ENCODE measurements around the gene EMC1.

EMC1 gene

GRCh38 chr1:19205845-19206244 is 45.5 kb downstream of the EMC1 start:
- Histone ChIP-seq H3K9me3 (ENCODE audit: control insufficient read depth in 2 of 2, low read length in 2 of 2) (no peaks in the 10 kb centered on the region), H3K36me3 (ENCODE audit: control insufficient read depth in 2 of 2, insufficient read depth in 2 of 2, low read length in 2 of 2) (peaks cover 0 to 6% of the 10 kb centered on the region in 2 donors), H3K4me1 (ENCODE audit: control insufficient read depth in 2 of 2, insufficient read depth in 2 of 2, low read length in 2 of 2) (peaks cover 12 to 16% of the 10 kb centered on the region in 2 donors), H3K27me3 (ENCODE audit: control insufficient read depth in 2 of 2, insufficient read depth in 2 of 2, low read length in 2 of 2) (no peaks in the 10 kb centered on the region), H3K4me3 (ENCODE audit: low read length in 2 of 2) (no peak overlapping the region), H3K9ac (ENCODE audit: low read depth in 1 of 2, low read length in 2 of 2) (no peak overlapping the region), H3K27ac (ENCODE audit: low read depth in 2 of 2, low read length in 2 of 2) (no peak overlapping the region)

DNA sequence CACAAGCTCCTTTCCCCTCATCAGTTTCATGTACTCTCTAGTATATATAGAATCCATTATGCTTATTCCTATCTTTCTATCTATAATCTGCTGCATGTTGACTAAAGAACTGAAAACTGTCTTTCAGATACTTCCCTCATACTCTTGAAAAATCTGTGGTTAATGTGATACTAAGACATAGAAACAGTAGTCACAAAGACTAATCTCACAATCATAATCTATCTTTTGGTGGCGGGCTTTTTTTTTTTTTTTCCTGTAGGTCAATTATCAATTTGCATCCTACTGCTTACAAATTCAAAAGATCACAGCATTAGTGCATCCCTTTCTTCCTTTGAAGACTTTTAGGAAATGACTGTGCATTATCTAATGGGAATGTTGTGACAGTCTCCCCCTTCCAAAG is 45.9 kb downstream of the EMC1 start:
- H3K9ac ChIP-seq (ENCODE audit: low read depth in 1 of 2, low read length in 2 of 2) = no peak overlapping the region
- no peaks in the 10 kb centered on the region for H3K27me3 ChIP-seq (ENCODE audit: control insufficient read depth in 2 of 2, insufficient read depth in 2 of 2, low read length in 2 of 2)
- H3K9me3 ChIP-seq (ENCODE audit: control insufficient read depth in 2 of 2, low read length in 2 of 2) = no peaks in the 10 kb centered on the region
- no peak overlapping the region for H3K4me3 ChIP-seq (ENCODE audit: low read length in 2 of 2)
- H3K36me3 ChIP-seq (ENCODE audit: control insufficient read depth in 2 of 2, insufficient read depth in 2 of 2, low read length in 2 of 2) = peaks cover 0 to 7% of the 10 kb centered on the region in 2 donors
- no peak overlapping the region for H3K27ac ChIP-seq (ENCODE audit: low read depth in 2 of 2, low read length in 2 of 2)
- peaks cover 12% of the 10 kb centered on the region in 2 donors for H3K4me1 ChIP-seq (ENCODE audit: control insufficient read depth in 2 of 2, insufficient read depth in 2 of 2, low read length in 2 of 2)

DNA sequence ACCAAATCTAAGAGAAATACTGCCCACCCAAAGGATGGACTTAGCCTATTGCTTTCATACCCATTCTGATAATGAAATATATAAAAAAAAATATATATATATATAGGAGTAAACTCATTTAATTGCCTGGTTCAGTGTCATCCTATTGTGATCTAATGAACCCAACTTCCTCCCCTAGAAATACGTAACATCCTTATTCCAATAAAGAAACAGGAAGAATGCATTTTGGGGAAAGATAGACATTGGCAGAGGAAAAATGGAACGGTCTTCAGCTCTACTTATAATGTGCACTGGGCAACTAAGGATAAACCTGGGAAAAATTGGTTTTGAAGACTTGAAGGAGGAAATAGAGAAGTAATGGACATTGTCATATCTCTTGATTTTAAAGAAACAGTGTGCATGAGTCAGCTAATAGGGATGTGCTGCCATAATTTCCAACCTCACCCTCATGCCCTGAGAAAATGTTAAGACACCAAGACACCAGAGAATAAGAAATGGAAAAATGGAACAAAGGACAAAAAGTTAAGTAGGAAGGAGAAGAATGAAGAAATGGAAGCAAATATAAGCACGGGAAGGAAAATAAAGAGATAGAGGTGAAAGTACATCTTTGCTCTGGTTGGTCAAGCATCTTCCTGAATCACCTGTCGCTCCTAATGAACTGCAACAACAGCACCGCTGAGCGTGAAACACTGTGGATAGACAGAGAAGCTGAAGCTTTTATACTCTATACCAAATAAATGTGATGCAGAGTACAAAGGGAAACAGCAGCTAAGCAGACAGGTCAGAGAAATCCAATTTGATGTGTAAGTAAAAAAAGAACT is 46.7 kb downstream of the EMC1 start:
- Histone ChIP-seq H3K4me3 (ENCODE audit: low read length in 2 of 2) (no peak overlapping the region), H3K27ac (ENCODE audit: low read depth in 2 of 2, low read length in 2 of 2) (no peak overlapping the region), H3K9me3 (ENCODE audit: control insufficient read depth in 2 of 2, low read length in 2 of 2) (no peaks in the 10 kb centered on the region), H3K4me1 (ENCODE audit: control insufficient read depth in 2 of 2, insufficient read depth in 2 of 2, low read length in 2 of 2) (peaks cover 12% of the 10 kb centered on the region in 2 donors), H3K36me3 (ENCODE audit: control insufficient read depth in 2 of 2, insufficient read depth in 2 of 2, low read length in 2 of 2) (peaks cover 3 to 14% of the 10 kb centered on the region in 2 donors), H3K27me3 (ENCODE audit: control insufficient read depth in 2 of 2, insufficient read depth in 2 of 2, low read length in 2 of 2) (no peaks in the 10 kb centered on the region), H3K9ac (ENCODE audit: low read depth in 1 of 2, low read length in 2 of 2) (no peak overlapping the region)

DNA sequence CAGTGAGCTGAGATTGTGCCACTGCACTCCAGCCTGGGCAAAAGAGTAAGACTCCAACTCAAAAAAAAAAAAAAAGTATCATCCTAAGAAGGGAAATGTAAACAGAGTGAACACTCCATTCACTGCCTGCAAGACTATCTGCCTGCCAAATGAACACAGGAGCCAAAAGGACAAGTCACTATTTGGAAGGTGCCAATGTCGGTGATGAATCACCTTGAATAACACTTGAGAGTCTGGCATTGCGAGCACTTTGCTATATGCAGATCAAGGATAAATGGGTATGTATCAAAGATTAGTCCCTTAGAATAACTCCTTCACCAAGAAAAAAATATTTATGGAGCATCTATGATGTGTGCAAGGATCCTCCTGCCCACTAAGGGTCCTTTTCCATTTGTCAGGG is 47.9 kb downstream of the EMC1 start:
- peaks cover 4 to 6% of the 10 kb centered on the region in 2 donors for H3K4me1 ChIP-seq (ENCODE audit: control insufficient read depth in 2 of 2, insufficient read depth in 2 of 2, low read length in 2 of 2)
- no peak overlapping the region for H3K9ac ChIP-seq (ENCODE audit: low read depth in 1 of 2, low read length in 2 of 2)
- no peak overlapping the region for H3K27ac ChIP-seq (ENCODE audit: low read depth in 2 of 2, low read length in 2 of 2)
- H3K9me3 ChIP-seq (ENCODE audit: control insufficient read depth in 2 of 2, low read length in 2 of 2) = no peaks in the 10 kb centered on the region
- peaks cover 9 to 26% of the 10 kb centered on the region in 2 donors for H3K36me3 ChIP-seq (ENCODE audit: control insufficient read depth in 2 of 2, insufficient read depth in 2 of 2, low read length in 2 of 2)
- H3K4me3 ChIP-seq (ENCODE audit: low read length in 2 of 2) = no peak overlapping the region
- H3K27me3 ChIP-seq (ENCODE audit: control insufficient read depth in 2 of 2, insufficient read depth in 2 of 2, low read length in 2 of 2) = no peaks in the 10 kb centered on the region

DNA sequence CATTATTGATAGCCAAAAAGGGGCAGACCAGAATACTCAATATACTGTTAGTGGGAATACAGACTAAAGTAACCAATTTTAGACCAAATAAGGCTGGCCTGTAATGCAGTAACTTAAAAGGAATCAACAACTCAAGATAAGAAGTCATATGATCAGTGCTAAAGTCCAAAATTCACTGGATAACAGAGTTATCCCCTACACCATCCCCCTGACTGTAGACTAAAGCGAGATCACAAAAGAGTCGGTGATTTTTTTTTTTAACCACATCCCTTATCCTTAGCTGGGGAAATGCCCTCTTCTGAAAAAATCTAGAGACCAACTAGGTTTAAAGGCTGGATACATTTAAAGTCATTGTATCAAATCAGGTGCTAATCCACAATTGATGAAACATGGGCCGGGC is 48.9 kb downstream of the EMC1 start:
- no peaks in the 10 kb centered on the region for H3K9me3 ChIP-seq (ENCODE audit: control insufficient read depth in 2 of 2, low read length in 2 of 2)
- H3K27me3 ChIP-seq (ENCODE audit: control insufficient read depth in 2 of 2, insufficient read depth in 2 of 2, low read length in 2 of 2) = no peaks in the 10 kb centered on the region
- no peak overlapping the region for H3K9ac ChIP-seq (ENCODE audit: low read depth in 1 of 2, low read length in 2 of 2)
- H3K4me3 ChIP-seq (ENCODE audit: low read length in 2 of 2) = no peak overlapping the region
- peaks cover 19 to 37% of the 10 kb centered on the region in 2 donors for H3K36me3 ChIP-seq (ENCODE audit: control insufficient read depth in 2 of 2, insufficient read depth in 2 of 2, low read length in 2 of 2)
- no peak overlapping the region for H3K27ac ChIP-seq (ENCODE audit: low read depth in 2 of 2, low read length in 2 of 2)
- H3K4me1 ChIP-seq (ENCODE audit: control insufficient read depth in 2 of 2, insufficient read depth in 2 of 2, low read length in 2 of 2) = peaks cover 3 to 6% of the 10 kb centered on the region in 2 donors

GRCh38 chr1:19199969-19200604 is 51.2 kb downstream of the EMC1 start:
- H3K27me3 ChIP-seq (ENCODE audit: control insufficient read depth in 2 of 2, insufficient read depth in 2 of 2, low read length in 2 of 2) = no peaks in the 10 kb centered on the region
- no peak overlapping the region for H3K9ac ChIP-seq (ENCODE audit: low read depth in 1 of 2, low read length in 2 of 2)
- H3K36me3 ChIP-seq (ENCODE audit: control insufficient read depth in 2 of 2, insufficient read depth in 2 of 2, low read length in 2 of 2) = peaks cover 40 to 55% of the 10 kb centered on the region in 2 donors
- H3K27ac ChIP-seq (ENCODE audit: low read depth in 2 of 2, low read length in 2 of 2) = no peak overlapping the region
- H3K4me1 ChIP-seq (ENCODE audit: control insufficient read depth in 2 of 2, insufficient read depth in 2 of 2, low read length in 2 of 2) = peaks cover 0 to 6% of the 10 kb centered on the region in 2 donors
- H3K4me3 ChIP-seq (ENCODE audit: low read length in 2 of 2) = no peak overlapping the region
- H3K9me3 ChIP-seq (ENCODE audit: control insufficient read depth in 2 of 2, low read length in 2 of 2) = no peaks in the 10 kb centered on the region

DNA sequence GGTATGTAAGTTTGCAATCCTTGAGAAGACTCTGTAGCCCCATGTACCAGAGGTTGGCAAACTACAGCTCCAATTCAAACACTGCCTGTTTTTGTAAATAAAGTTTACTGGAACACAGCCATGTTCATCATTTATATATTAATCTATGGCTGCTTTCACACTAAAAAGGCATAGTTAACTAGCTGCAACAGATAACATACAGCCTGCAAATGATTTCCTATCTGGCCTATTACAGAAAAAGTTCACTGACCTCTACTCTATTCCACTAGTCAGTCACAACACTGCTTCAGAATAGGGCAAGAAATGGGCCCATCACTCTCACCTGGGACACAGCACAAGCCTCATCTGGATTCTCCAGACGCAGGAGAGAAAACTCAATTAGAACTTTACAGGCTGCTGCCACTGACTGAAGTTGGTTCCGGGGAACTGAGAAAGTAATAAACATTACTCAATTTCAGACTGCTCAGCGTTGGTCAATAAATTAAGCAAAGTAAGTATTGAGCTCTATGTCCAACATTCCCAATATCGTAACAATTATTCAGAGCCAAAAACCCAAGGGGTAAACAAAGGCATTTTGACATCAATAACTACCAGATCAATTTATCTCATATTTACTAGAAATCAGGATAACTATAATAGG is 51.9 kb downstream of the EMC1 start:
- H3K4me1 ChIP-seq (ENCODE audit: control insufficient read depth in 2 of 2, insufficient read depth in 2 of 2, low read length in 2 of 2) = peaks cover 0 to 6% of the 10 kb centered on the region in 2 donors
- peaks cover 40 to 55% of the 10 kb centered on the region in 2 donors for H3K36me3 ChIP-seq (ENCODE audit: control insufficient read depth in 2 of 2, insufficient read depth in 2 of 2, low read length in 2 of 2)
- no peak overlapping the region for H3K4me3 ChIP-seq (ENCODE audit: low read length in 2 of 2)
- no peaks in the 10 kb centered on the region for H3K27me3 ChIP-seq (ENCODE audit: control insufficient read depth in 2 of 2, insufficient read depth in 2 of 2, low read length in 2 of 2)
- H3K9ac ChIP-seq (ENCODE audit: low read depth in 1 of 2, low read length in 2 of 2) = no peak overlapping the region
- H3K27ac ChIP-seq (ENCODE audit: low read depth in 2 of 2, low read length in 2 of 2) = no peak overlapping the region
- H3K9me3 ChIP-seq (ENCODE audit: control insufficient read depth in 2 of 2, low read length in 2 of 2) = no peaks in the 10 kb centered on the region

GRCh38 chr1:19198820-19199219 is 52.5 kb downstream of the EMC1 start:
- Histone ChIP-seq H3K9me3 (ENCODE audit: control insufficient read depth in 2 of 2, low read length in 2 of 2) (no peaks in the 10 kb centered on the region), H3K9ac (ENCODE audit: low read depth in 1 of 2, low read length in 2 of 2) (no peak overlapping the region), H3K36me3 (ENCODE audit: control insufficient read depth in 2 of 2, insufficient read depth in 2 of 2, low read length in 2 of 2) (peaks cover 41 to 61% of the 10 kb centered on the region in 2 donors), H3K4me3 (ENCODE audit: low read length in 2 of 2) (no peak overlapping the region), H3K4me1 (ENCODE audit: control insufficient read depth in 2 of 2, insufficient read depth in 2 of 2, low read length in 2 of 2) (peaks cover 0 to 6% of the 10 kb centered on the region in 2 donors), H3K27ac (ENCODE audit: low read depth in 2 of 2, low read length in 2 of 2) (no peak overlapping the region), H3K27me3 (ENCODE audit: control insufficient read depth in 2 of 2, insufficient read depth in 2 of 2, low read length in 2 of 2) (no peaks in the 10 kb centered on the region)

DNA sequence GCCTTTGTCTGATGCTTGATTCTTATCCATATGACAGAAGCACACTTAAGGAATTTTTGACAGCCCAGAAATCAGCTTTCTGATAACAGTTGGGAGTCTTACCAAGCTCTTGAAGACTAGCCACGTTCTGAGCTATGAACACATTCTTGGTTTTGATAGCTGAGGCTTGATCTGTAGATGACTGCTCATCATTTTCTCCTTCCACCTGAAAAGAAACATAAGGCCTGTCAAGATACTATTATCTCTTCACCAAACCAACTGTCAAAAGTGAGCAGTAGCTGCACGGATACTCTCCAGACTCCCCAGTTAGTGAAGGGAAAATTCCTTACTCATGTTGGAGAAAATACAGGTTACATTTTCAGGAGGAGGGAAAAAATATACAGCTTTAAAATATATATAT is 53.5 kb downstream of the EMC1 start:
- H3K4me3 ChIP-seq (ENCODE audit: low read length in 2 of 2) = no peak overlapping the region
- no peak overlapping the region for H3K27ac ChIP-seq (ENCODE audit: low read depth in 2 of 2, low read length in 2 of 2)
- no peaks in the 10 kb centered on the region for H3K27me3 ChIP-seq (ENCODE audit: control insufficient read depth in 2 of 2, insufficient read depth in 2 of 2, low read length in 2 of 2)
- peaks cover 51 to 70% of the 10 kb centered on the region in 2 donors for H3K36me3 ChIP-seq (ENCODE audit: control insufficient read depth in 2 of 2, insufficient read depth in 2 of 2, low read length in 2 of 2)
- no peaks in the 10 kb centered on the region for H3K9me3 ChIP-seq (ENCODE audit: control insufficient read depth in 2 of 2, low read length in 2 of 2)
- H3K9ac ChIP-seq (ENCODE audit: low read depth in 1 of 2, low read length in 2 of 2) = no peak overlapping the region
- H3K4me1 ChIP-seq (ENCODE audit: control insufficient read depth in 2 of 2, insufficient read depth in 2 of 2, low read length in 2 of 2) = peaks cover 0 to 6% of the 10 kb centered on the region in 2 donors

DNA sequence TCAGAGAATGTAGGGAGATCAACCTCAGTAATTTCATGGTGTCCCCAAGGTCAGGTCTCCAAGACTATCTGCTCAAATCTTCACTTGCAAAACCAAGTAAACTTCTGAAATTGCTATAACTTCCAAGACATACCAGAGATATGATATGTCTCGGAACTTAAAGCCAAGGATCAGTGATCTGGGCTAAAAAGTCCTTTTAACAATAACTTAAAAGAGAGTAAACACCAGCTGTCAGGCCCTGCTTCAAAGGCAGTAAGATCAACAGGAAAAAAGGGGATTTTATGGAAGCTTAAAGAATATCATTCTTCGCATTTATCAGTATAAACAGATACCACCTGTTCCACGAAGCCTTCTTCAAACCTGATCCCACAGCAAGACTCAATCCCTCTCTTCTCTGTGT is 55.0 kb downstream of the EMC1 start:
- Histone ChIP-seq H3K36me3 (ENCODE audit: control insufficient read depth in 2 of 2, insufficient read depth in 2 of 2, low read length in 2 of 2) (peaks cover 65 to 80% of the 10 kb centered on the region in 2 donors), H3K9ac (ENCODE audit: low read depth in 1 of 2, low read length in 2 of 2) (no peak overlapping the region), H3K27me3 (ENCODE audit: control insufficient read depth in 2 of 2, insufficient read depth in 2 of 2, low read length in 2 of 2) (no peaks in the 10 kb centered on the region), H3K4me3 (ENCODE audit: low read length in 2 of 2) (no peak overlapping the region), H3K9me3 (ENCODE audit: control insufficient read depth in 2 of 2, low read length in 2 of 2) (no peaks in the 10 kb centered on the region), H3K4me1 (ENCODE audit: control insufficient read depth in 2 of 2, insufficient read depth in 2 of 2, low read length in 2 of 2) (no peaks in the 10 kb centered on the region), H3K27ac (ENCODE audit: low read depth in 2 of 2, low read length in 2 of 2) (no peak overlapping the region)
